ENCODE data around the gene MYO1A. TPM values are rescaled to one million over a fixed set of nuclear protein-coding genes. Genes with fewer than 3 reads are reported as not detected.

The MYO1A gene
- total RNA-seq, 1 experiment from 2014 or later = 0.26 TPM

- Histone ChIP-seq H2BK12ac (ENCODE audit: insufficient read length, low read depth, low read length) (no peak overlapping the region), H2BK15ac (ENCODE audit: low read depth, low read length) (no peak overlapping the region), H2AFZ (ENCODE audit: low read length) (no peak overlapping the region), H3K4me1 (ENCODE audit: insufficient read depth, low read length) (peaks cover 3% of the 10 kb centered on the region; the same call in 1 of the 2 replicates), H4K8ac (replicated peaks; ENCODE audit: insufficient read length, low read depth, low read length) (no peak overlapping the region), H3K56ac (ENCODE audit: insufficient read length, low read depth, low read length) (no peak overlapping the region), H3K27me3 (ENCODE audit: insufficient read depth, low read length) (no peaks in the 10 kb centered on the region), H3K79me2 (ENCODE audit: insufficient read depth, low read length) (no peaks in the 10 kb centered on the region), H3K9ac (ENCODE audit: extremely low read depth, insufficient read length, low read length) (no peak overlapping the region), H2BK120ac (ENCODE audit: low read depth, low read length, poor library complexity, severe bottlenecking) (no peak overlapping the region), H3K4ac (ENCODE audit: low read depth, low read length) (no peak overlapping the region), H2BK20ac (ENCODE audit: low read depth, low read length, poor library complexity, severe bottlenecking) (no peak overlapping the region), H3K18ac (ENCODE audit: insufficient read length, low read depth, low read length) (no peak overlapping the region), H3K23ac (ENCODE audit: insufficient read length, low read depth, low read length) (no peak overlapping the region), H3T11ph (ENCODE audit: low read length) (no peak overlapping the region), H3K79me1 (ENCODE audit: insufficient read depth, low read depth, low read length, poor library complexity, severe bottlenecking) (no peaks in the 10 kb centered on the region), H3K9me3 (ENCODE audit: control insufficient read depth, low read depth, low read length) (no peaks in the 10 kb centered on the region), H2BK5ac (ENCODE audit: insufficient read length, low read length) (no peak overlapping the region), H3K4me2 (ENCODE audit: insufficient read depth, insufficient read length, low read length) (no peak overlapping the region), H3K14ac (ENCODE audit: insufficient read depth, low read length) (no peak overlapping the region), H2AK5ac (ENCODE audit: insufficient read length, low read length) (no peak overlapping the region), H4K5ac (ENCODE audit: insufficient read length, low read depth, low read length) (no peak overlapping the region), H4K91ac (ENCODE audit: insufficient read length, low read depth, low read length) (no peak overlapping the region), H4K20me1 (ENCODE audit: control insufficient read depth, insufficient read depth, insufficient read length) (no peaks in the 10 kb centered on the region), H3K27ac (ENCODE audit: insufficient read length, low read depth, low read length) (no peak overlapping the region), H3K23me2 (ENCODE audit: insufficient read length, low read depth, low read length, poor library complexity, severe bottlenecking) (no peaks in the 10 kb centered on the region)
- no CpG with 5 or more reads among the region's 8 CpGs for WGBS (ENCODE audit: extremely low coverage, insufficient read length, low lambda C conversion rate)
- peak; percentile 30 for DNase-seq
- no peak for TF ChIP-seq CTCF (conservative IDR thresholded peaks at IDR 0.05)
- H3K9me3 Mint-ChIP-seq = no peaks in the 10 kb centered on the region; a peak in 1 of 5 replicates
- peaks cover 18 to 26% of the 10 kb centered on the region in 2 experiments for H3K4me1 Mint-ChIP-seq
- no peaks in the 10 kb centered on the region for H3K27me3 Mint-ChIP-seq (ENCODE audit: low read depth)
- H3K27ac Mint-ChIP-seq = peak overlapping the region in 1 of 3 experiments; percentile 30; a peak in 2 of 7 replicates
- peaks cover 0 to 10% (median 9%) of the 10 kb centered on the region in 3 experiments; a peak in 4 of 7 replicates for H3K36me3 Mint-ChIP-seq (ENCODE audit: insufficient read depth in 1 of 3, low read depth in 3 of 3)
- H3K4me3 Mint-ChIP-seq = no peak overlapping the region
Observed at GRCh38 chr12:56991319-56992246, 58.3 kb downstream of the MYO1A start.

Data from H9 (cell line).